ENCODE data around the gene C11orf21. TPM values are rescaled to one million over a fixed set of nuclear protein-coding genes. Genes with fewer than 3 reads are reported as not detected.

The C11orf21 gene
- total and polyA plus RNA-seq, 10 of the 15 experiments (the other 5 are each of a cell fraction or from before 2014, with no cell fraction given), result 0.04 to 0.26 (median 0.11) TPM; not detected in 7

DNA sequence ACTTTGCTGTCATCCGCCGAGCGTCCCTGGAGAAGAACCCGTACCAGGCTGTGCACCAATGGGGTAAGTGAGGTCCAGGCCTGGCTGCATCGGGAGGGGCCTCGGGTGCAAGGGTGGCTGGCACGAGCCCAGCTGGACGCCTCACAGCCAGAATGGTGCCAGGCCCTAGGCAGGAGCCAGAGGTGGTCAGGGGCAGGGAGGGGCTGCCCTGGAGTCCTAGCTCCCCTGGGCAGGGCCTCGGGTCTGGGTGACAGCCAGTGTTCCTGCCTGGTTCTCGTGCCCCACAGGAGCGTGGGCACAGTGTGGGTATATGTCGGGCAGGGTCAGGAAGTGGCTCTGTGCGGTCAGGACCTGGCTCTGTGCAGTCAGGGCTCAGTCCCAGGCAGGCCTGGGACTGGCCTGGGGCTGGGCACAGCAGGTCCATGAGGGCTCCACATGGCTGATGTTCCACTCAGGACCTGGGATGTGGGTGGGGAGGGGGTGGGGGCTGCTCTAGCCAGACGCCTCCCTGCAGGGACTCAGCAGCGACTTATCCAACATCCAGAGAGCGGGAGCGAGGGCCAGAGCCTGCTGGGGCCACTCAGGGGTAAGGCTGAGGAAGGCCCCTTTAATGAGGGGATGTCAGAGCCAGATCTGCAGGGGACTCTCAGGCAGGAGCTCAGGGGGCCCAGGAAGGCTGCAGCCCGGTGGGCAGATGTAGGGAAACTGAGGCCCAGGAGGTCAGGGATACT is 1.3 kb upstream of the C11orf21 start:
- ChIA-PET CTCF (interaction anchor here (4.8 to 11.0 kb wide), 2 partner anchors 97 to 117 kb away, joined by 37 to 271 read pairs; partner anchors contain the start of gene TSSC4), SMC1A (ENCODE audit: uncharacterized antibody, unreplicated experiment) (interaction anchor here (1.1 to 3.9 kb wide), 2 partner anchors 96 to 118 kb away, joined by 4 to 16 read pairs; partner anchors contain the start of gene TSSC4), RAD21 (ENCODE audit: unreplicated experiment) (interaction anchor here (7.3 kb wide), 1 partner anchor 117 kb away, joined by 187 read pairs; no protein-coding TSS in a partner anchor), POLR2A (no interaction called here)
- DNase-seq (ENCODE audit: low read depth, low spot score) (no peak), FAIRE-seq (no peak), ATAC-seq (no peak)
- H3K27ac ChIP-seq (ENCODE audit: control insufficient read depth, insufficient read depth), result no peak overlapping the region
- no peaks in the 10 kb centered on the region for H3K79me2 ChIP-seq (ENCODE audit: control insufficient read depth, insufficient read depth, low read length)
- no peaks in the 10 kb centered on the region for H3K9me3 ChIP-seq (replicated peaks; ENCODE audit: control insufficient read depth, insufficient read depth, low read length)
- no peak overlapping the region for H3K4me2 ChIP-seq (ENCODE audit: control insufficient read depth, insufficient read depth)
- H3K9ac ChIP-seq (ENCODE audit: control insufficient read depth, insufficient read depth, low read length), result no peak overlapping the region
- H3K4me3 ChIP-seq, result no peak overlapping the region
- H4K20me1 ChIP-seq (ENCODE audit: control insufficient read depth, insufficient read depth), result no peaks in the 10 kb centered on the region
- H3K27me3 ChIP-seq (replicated peaks in 1 of 2; ENCODE audit: control insufficient read depth in 2 of 2, insufficient read depth in 2 of 2, low read length in 1 of 2), result no peaks in the 10 kb centered on the region; a peak in 1 of 4 replicates
- no peaks in the 10 kb centered on the region for H3K36me3 ChIP-seq (ENCODE audit: control insufficient read depth in 2 of 2, insufficient read depth in 2 of 2, low read length in 1 of 2)
- intact Hi-C loops (cut with micrococcal nuclease; ENCODE audit: unreplicated experiment), result no loop called here
- BruUV-seq (replicated peaks), result no TSS peak
- H3K4me1 ChIP-seq (ENCODE audit: control insufficient read depth, insufficient read depth, low read length), result no peaks in the 10 kb centered on the region
- 8% methylated on average over 18 of the region's 18 CpGs for WGBS (ENCODE audit: insufficient coverage, insufficient replicate concordance, low lambda C conversion rate, missing lambda C conversion rate)
- H2AFZ ChIP-seq (ENCODE audit: control insufficient read depth, low read depth, low read length), result no peak overlapping the region
- in situ Hi-C loops (cut with MboI), result no loop called here
- TF ChIP-seq, protein P1, sequence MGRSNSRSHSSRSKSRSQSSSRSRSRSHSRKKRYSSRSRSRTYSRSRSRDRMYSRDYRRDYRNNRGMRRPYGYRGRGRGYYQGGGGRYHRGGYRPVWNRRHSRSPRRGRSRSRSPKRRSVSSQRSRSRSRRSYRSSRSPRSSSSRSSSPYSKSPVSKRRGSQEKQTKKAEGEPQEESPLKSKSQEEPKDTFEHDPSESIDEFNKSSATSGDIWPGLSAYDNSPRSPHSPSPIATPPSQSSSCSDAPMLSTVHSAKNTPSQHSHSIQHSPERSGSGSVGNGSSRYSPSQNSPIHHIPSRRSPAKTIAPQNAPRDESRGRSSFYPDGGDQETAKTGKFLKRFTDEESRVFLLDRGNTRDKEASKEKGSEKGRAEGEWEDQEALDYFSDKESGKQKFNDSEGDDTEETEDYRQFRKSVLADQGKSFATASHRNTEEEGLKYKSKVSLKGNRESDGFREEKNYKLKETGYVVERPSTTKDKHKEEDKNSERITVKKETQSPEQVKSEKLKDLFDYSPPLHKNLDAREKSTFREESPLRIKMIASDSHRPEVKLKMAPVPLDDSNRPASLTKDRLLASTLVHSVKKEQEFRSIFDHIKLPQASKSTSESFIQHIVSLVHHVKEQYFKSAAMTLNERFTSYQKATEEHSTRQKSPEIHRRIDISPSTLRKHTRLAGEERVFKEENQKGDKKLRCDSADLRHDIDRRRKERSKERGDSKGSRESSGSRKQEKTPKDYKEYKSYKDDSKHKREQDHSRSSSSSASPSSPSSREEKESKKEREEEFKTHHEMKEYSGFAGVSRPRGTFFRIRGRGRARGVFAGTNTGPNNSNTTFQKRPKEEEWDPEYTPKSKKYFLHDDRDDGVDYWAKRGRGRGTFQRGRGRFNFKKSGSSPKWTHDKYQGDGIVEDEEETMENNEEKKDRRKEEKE (IDR thresholded peaks at IDR 0.05), result no peak
- TF ChIP-seq, protein P2, sequence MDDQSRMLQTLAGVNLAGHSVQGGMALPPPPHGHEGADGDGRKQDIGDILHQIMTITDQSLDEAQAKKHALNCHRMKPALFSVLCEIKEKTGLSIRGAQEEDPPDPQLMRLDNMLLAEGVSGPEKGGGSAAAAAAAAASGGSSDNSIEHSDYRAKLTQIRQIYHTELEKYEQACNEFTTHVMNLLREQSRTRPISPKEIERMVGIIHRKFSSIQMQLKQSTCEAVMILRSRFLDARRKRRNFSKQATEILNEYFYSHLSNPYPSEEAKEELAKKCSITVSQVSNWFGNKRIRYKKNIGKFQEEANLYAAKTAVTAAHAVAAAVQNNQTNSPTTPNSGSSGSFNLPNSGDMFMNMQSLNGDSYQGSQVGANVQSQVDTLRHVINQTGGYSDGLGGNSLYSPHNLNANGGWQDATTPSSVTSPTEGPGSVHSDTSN (IDR thresholded peaks at IDR 0.05; ENCODE audit: insufficient replicate concordance, low read depth, low read length), result no peak
- TF ChIP-seq ATF7 (IDR thresholded peaks at IDR 0.05; ENCODE audit: low read depth) (no peak), BACH1 (IDR thresholded peaks at IDR 0.05; ENCODE audit: borderline replicate concordance) (no peak), SMAD5 (IDR thresholded peaks at IDR 0.05; ENCODE audit: low read depth) (no peak), EP300 (IDR thresholded peaks at IDR 0.05; ENCODE audit: borderline replicate concordance in 1 of 2, control insufficient read depth in 1 of 2, low read depth in 2 of 2, low read length in 2 of 2) (no peak), YY1 (IDR thresholded peaks at IDR 0.05; ENCODE audit: low read depth, low read length) (no peak), DPF2 (IDR thresholded peaks at IDR 0.05) (no peak), ETV6 (conservative IDR thresholded peaks at IDR 0.05 in 1 of 2, IDR thresholded peaks at IDR 0.05 in 1 of 2; ENCODE audit: borderline replicate concordance in 1 of 2, low read depth in 1 of 2) (no peak), HCFC1 (IDR thresholded peaks at IDR 0.05; ENCODE audit: low read length) (no peak)
- TF ChIP-seq, protein P3, sequence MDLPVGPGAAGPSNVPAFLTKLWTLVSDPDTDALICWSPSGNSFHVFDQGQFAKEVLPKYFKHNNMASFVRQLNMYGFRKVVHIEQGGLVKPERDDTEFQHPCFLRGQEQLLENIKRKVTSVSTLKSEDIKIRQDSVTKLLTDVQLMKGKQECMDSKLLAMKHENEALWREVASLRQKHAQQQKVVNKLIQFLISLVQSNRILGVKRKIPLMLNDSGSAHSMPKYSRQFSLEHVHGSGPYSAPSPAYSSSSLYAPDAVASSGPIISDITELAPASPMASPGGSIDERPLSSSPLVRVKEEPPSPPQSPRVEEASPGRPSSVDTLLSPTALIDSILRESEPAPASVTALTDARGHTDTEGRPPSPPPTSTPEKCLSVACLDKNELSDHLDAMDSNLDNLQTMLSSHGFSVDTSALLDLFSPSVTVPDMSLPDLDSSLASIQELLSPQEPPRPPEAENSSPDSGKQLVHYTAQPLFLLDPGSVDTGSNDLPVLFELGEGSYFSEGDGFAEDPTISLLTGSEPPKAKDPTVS (IDR thresholded peaks at IDR 0.05; ENCODE audit: low read depth, low read length), result no peak
- TF ChIP-seq, protein P4, sequence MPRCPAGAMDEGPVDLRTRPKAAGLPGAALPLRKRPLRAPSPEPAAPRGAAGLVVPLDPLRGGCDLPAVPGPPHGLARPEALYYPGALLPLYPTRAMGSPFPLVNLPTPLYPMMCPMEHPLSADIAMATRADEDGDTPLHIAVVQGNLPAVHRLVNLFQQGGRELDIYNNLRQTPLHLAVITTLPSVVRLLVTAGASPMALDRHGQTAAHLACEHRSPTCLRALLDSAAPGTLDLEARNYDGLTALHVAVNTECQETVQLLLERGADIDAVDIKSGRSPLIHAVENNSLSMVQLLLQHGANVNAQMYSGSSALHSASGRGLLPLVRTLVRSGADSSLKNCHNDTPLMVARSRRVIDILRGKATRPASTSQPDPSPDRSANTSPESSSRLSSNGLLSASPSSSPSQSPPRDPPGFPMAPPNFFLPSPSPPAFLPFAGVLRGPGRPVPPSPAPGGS (IDR thresholded peaks at IDR 0.05; ENCODE audit: borderline replicate concordance, insufficient read depth, low read depth, low read length, poor library complexity, severe bottlenecking), result no peak
